Mesothelial cell of epicardium (in vitro differentiated cells): ENCODE results near the gene RNF149. TPM values are rescaled to one million over a fixed set of nuclear protein-coding genes. Genes with fewer than 3 reads are reported as not detected.

Experiments used
- DNase-seq, 2 experiments: peaks; one replicate each; pipeline ENCODE4 v3.0.0; 2021; ENCODE audit warnings: low spot score in 2 of 2; ENCODE audit not compliant: unreplicated experiment in 2 of 2
- H3K27ac Mint-ChIP-seq: 2 replicates; pipeline ENCODE4 v1.8.0; 2021; ENCODE audit warnings: mixed read lengths
- H3K27me3 Mint-ChIP-seq: 2 replicates; pipeline ENCODE4 v1.8.0; 2021; ENCODE audit warnings: low read depth, mixed read lengths
- H3K36me3 Mint-ChIP-seq: 2 replicates; pipeline ENCODE4 v1.8.0; 2021; ENCODE audit warnings: mixed read lengths
- H3K4me1 Mint-ChIP-seq: 2 replicates; pipeline ENCODE4 v1.8.0; 2021; ENCODE audit warnings: mixed read lengths
- H3K4me3 Mint-ChIP-seq: 2 replicates; pipeline ENCODE4 v1.8.0; 2021; ENCODE audit warnings: mild to moderate bottlenecking, moderate library complexity, mixed read lengths
- H3K9me3 Mint-ChIP-seq: 2 replicates; pipeline ENCODE4 v1.8.0; 2021; ENCODE audit warnings: mixed read lengths
- CTCF ChIP-seq: fragments of 200-600 bp; sonication (generic); IDR thresholded peaks from one replicate; pipeline ENCODE4 v1.5.0; 2021; ENCODE audit warnings: antibody characterized with exemption; ENCODE audit not compliant: unreplicated experiment
- total RNA-seq: library from RNA; stranded (reverse); gene quantifications from 3 replicates; pipeline ENCODE4 v1.2.1, GENCODE V29; 2021

The RNF149 gene
- total RNA-seq, 1 donor from 2014 or later, result 57.6 TPM

GRCh38 chr2:101339266-101339880 lies 30.9 kb upstream of the RNF149 start:
- Mint-ChIP-seq H3K9me3 (no peaks in the 10 kb centered on the region), H3K27me3 (no peaks in the 10 kb centered on the region), H3K4me3 (peak overlapping the region; percentile 21), H3K27ac (peak overlapping the region; percentile 77), H3K4me1 (peaks cover 38% of the 10 kb centered on the region), H3K36me3 (no peaks in the 10 kb centered on the region)
- TF ChIP-seq CTCF, result no peak
- no peak for DNase-seq

GRCh38 chr2:101337877-101338276 lies 29.4 kb upstream of the RNF149 start:
- H3K36me3 Mint-ChIP-seq, result no peaks in the 10 kb centered on the region
- H3K27me3 Mint-ChIP-seq, result no peaks in the 10 kb centered on the region
- H3K9me3 Mint-ChIP-seq, result no peaks in the 10 kb centered on the region
- H3K4me1 Mint-ChIP-seq, result peaks cover 38% of the 10 kb centered on the region
- no peak overlapping the region for H3K4me3 Mint-ChIP-seq
- H3K27ac Mint-ChIP-seq, result peak overlapping the region; percentile 77
- no peak for TF ChIP-seq CTCF
- DNase-seq, result no peak

GRCh38 chr2:101332885-101333766 lies 24.6 kb upstream of the RNF149 start:
- no peak for TF ChIP-seq CTCF
- peaks cover 19% of the 10 kb centered on the region for H3K4me1 Mint-ChIP-seq
- no peak overlapping the region for H3K4me3 Mint-ChIP-seq
- no peaks in the 10 kb centered on the region for H3K27me3 Mint-ChIP-seq
- no peaks in the 10 kb centered on the region for H3K36me3 Mint-ChIP-seq
- no peaks in the 10 kb centered on the region for H3K9me3 Mint-ChIP-seq
- H3K27ac Mint-ChIP-seq, result no peak overlapping the region
- DNase-seq, result no peak

GRCh38 chr2:101331202-101331601 lies 22.7 kb upstream of the RNF149 start:
- no peaks in the 10 kb centered on the region for H3K27me3 Mint-ChIP-seq
- TF ChIP-seq CTCF, result no peak
- no peak overlapping the region for H3K4me3 Mint-ChIP-seq
- no peaks in the 10 kb centered on the region for H3K9me3 Mint-ChIP-seq
- no peak for DNase-seq
- H3K27ac Mint-ChIP-seq, result no peak overlapping the region
- H3K36me3 Mint-ChIP-seq, result no peaks in the 10 kb centered on the region
- H3K4me1 Mint-ChIP-seq, result peaks cover 14% of the 10 kb centered on the region

GRCh38 chr2:101330253-101330933 lies 21.9 kb upstream of the RNF149 start:
- TF ChIP-seq CTCF, result no peak
- peak overlapping the region; percentile 88 for H3K27ac Mint-ChIP-seq
- H3K27me3 Mint-ChIP-seq, result no peaks in the 10 kb centered on the region
- H3K4me3 Mint-ChIP-seq, result no peak overlapping the region
- DNase-seq, result no peak
- H3K36me3 Mint-ChIP-seq, result no peaks in the 10 kb centered on the region
- peaks cover 14% of the 10 kb centered on the region for H3K4me1 Mint-ChIP-seq
- no peaks in the 10 kb centered on the region for H3K9me3 Mint-ChIP-seq
